Glutamatergic neuron (in vitro differentiated cells): Measurements from ENCODE around the gene TIMM9. TPM values are rescaled to one million over a fixed set of nuclear protein-coding genes. Genes with fewer than 3 reads are reported as not detected.
A peak's percentile ranks its signal among the peaks of the same experiment; 100 is the strongest.
"Not testable (repeated sequence)": the region's sequence is repeated elsewhere in the genome, so short reads cannot be mapped to it uniquely, and the experiment has no call there.

Experiments
- DNase-seq: peaks from one replicate; pipeline ENCODE4 v3.0.0; 2022
- H3K27ac Mint-ChIP-seq: one replicate; pipeline ENCODE4 v1.8.0; 2020; ENCODE audit warnings: mild to moderate bottlenecking, mixed read lengths, inconsistent platforms; ENCODE audit not compliant: unreplicated experiment
- H3K27me3 Mint-ChIP-seq: one replicate; pipeline ENCODE4 v1.8.0; 2020; ENCODE audit warnings: mild to moderate bottlenecking, moderate library complexity, mixed read lengths, inconsistent platforms; ENCODE audit not compliant: unreplicated experiment
- H3K36me3 Mint-ChIP-seq: one replicate; pipeline ENCODE4 v1.8.0; 2020; ENCODE audit warnings: mild to moderate bottlenecking, mixed read lengths, inconsistent platforms; ENCODE audit not compliant: unreplicated experiment
- H3K4me1 Mint-ChIP-seq: one replicate; pipeline ENCODE4 v1.8.0; 2020; ENCODE audit warnings: mild to moderate bottlenecking, low read depth, mixed read lengths, inconsistent platforms; ENCODE audit not compliant: unreplicated experiment
- H3K4me3 Mint-ChIP-seq: one replicate; pipeline ENCODE4 v1.8.0; 2020; ENCODE audit warnings: mild to moderate bottlenecking, mixed read lengths, inconsistent platforms; ENCODE audit not compliant: unreplicated experiment
- H3K9me3 Mint-ChIP-seq: one replicate; pipeline ENCODE4 v1.8.0; 2020; ENCODE audit warnings: mild to moderate bottlenecking, moderate library complexity, mixed read lengths, inconsistent platforms; ENCODE audit not compliant: unreplicated experiment
- total RNA-seq: library from RNA; stranded (reverse); fragmentation: NEBNext Ultra II Directional; extraction: Animal tissue kit (Norgen Biotek cat#: 25700); gene quantifications from one replicate; pipeline ENCODE4 v1.2.1, GENCODE V29; 2021; ENCODE audit not compliant: unreplicated experiment
- TF ChIP-seq, protein P1 (sequence below): fragments of 200-600 bp; sonication (generic); IDR thresholded peaks from one replicate; pipeline ENCODE4 v1.5.0; 2021; ENCODE audit not compliant: partially characterized antibody, unreplicated experiment

The TIMM9 gene
- total RNA-seq, 1 donor from 2014 or later = 41.6 TPM

DNA sequence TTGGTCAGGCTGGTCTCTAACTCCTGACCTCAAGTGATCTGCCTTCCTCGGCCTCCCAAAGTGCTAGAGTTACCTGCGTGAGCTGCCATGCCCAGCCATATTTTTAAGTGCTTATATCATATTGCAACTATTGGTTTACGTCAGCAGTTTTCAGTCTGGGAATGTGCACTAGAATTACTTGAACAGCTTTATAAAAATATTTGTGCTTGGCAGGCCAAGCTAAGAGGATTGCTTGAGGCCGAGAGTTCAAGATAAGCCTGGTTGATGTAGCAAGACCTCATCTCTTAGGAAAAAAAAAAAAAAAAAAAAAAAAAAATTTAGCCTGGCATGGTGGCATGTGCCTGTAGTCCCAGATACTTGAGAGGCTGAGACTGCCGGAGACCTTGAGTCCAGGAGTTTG is 17.3 kb upstream of the TIMM9 start:
- peaks cover under 1% of the 10 kb centered on the region for H3K36me3 Mint-ChIP-seq
- no peak overlapping the region for H3K4me3 Mint-ChIP-seq
- DNase-seq = no peak
- no peaks in the 10 kb centered on the region for H3K4me1 Mint-ChIP-seq
- H3K27me3 Mint-ChIP-seq = no peaks in the 10 kb centered on the region
- TF ChIP-seq, protein P1, sequence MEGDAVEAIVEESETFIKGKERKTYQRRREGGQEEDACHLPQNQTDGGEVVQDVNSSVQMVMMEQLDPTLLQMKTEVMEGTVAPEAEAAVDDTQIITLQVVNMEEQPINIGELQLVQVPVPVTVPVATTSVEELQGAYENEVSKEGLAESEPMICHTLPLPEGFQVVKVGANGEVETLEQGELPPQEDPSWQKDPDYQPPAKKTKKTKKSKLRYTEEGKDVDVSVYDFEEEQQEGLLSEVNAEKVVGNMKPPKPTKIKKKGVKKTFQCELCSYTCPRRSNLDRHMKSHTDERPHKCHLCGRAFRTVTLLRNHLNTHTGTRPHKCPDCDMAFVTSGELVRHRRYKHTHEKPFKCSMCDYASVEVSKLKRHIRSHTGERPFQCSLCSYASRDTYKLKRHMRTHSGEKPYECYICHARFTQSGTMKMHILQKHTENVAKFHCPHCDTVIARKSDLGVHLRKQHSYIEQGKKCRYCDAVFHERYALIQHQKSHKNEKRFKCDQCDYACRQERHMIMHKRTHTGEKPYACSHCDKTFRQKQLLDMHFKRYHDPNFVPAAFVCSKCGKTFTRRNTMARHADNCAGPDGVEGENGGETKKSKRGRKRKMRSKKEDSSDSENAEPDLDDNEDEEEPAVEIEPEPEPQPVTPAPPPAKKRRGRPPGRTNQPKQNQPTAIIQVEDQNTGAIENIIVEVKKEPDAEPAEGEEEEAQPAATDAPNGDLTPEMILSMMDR = no peak
- H3K27ac Mint-ChIP-seq = no peak overlapping the region
- no peaks in the 10 kb centered on the region for H3K9me3 Mint-ChIP-seq

DNA sequence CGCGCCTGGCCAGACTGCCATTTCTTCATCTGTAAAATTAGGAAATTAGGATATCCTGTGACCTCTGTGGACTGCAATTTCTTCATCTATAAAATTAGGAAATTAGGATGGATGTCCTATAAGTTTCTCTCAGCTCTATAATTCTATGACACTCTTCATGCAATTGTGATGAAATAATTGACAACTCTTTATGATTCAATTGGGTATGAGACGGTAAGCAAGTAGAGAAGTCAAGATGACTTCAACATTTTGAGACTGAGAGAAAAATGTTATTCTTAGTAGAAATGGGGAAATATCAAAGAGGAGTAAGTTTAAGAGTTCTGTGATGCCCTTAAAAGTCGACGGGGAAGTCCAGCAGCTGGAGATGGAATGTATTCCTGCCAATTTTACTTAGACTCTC is 12.1 kb upstream of the TIMM9 start:
- Mint-ChIP-seq H3K9me3 (no peaks in the 10 kb centered on the region), H3K27ac (no peak overlapping the region), H3K4me3 (no peak overlapping the region), H3K4me1 (no peaks in the 10 kb centered on the region), H3K27me3 (no peaks in the 10 kb centered on the region), H3K36me3 (peaks cover 9% of the 10 kb centered on the region)
- no peak for DNase-seq
- TF ChIP-seq, protein P1 = no peak

DNA sequence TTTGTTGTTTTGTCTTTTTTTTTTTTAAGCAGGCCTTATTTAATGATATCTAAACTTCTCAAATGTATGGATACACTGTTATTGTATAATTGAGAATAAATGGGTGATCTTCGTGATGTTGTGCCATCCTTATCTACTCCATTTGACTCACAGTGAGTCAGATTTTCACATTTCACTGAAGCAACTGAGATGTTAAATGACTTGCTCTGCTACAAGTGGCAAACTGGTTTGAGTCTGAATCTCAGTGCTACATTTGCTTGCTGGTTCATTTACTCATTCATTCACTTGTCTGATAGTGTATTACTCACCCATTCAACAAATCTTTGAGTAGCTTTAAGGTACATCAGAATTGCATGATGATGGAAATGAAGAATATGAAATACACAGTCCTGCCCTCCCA is 2.8 kb upstream of the TIMM9 start:
- no peak for DNase-seq
- Mint-ChIP-seq H3K27ac (no peak overlapping the region), H3K4me1 (peaks cover 7% of the 10 kb centered on the region), H3K36me3 (no peaks in the 10 kb centered on the region), H3K27me3 (peaks cover 5% of the 10 kb centered on the region), H3K9me3 (peaks cover 17% of the 10 kb centered on the region), H3K4me3 (no peak overlapping the region)
- TF ChIP-seq, protein P1 = no peak

DNA sequence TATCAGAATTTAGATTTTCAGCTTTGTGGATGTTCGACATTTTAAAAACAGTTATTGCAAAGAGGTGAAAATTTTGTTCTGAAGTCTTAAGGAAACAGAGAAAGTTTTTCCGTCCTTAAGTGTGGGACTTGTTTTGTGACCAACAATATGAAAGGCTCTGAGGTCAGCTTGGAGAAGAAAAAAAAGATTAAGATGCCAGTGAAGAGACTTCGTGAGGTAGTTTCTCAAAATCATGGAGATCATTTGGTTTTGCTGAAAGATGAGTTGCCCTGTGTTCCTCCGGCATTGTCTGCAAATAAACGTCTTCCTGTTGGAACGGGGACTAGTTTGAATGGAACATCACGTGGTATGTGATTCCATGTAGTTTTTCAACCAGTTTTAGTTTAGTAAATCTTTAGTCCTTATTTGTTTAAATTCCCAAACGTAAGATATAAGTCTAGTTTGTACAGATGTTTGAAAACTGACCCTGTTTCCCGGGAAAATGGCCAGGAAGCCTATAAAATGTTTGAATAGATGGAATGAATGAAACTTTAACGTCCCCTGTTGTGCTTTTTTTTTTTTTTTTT is 870 bp upstream of the TIMM9 start:
- Mint-ChIP-seq H3K36me3 (no peaks in the 10 kb centered on the region), H3K27me3 (peaks cover 5% of the 10 kb centered on the region), H3K4me1 (peaks cover 7% of the 10 kb centered on the region), H3K9me3 (peaks cover 17% of the 10 kb centered on the region), H3K4me3 (peak overlapping the region; percentile 95), H3K27ac (peak overlapping the region; percentile 91)
- no peak for DNase-seq
- TF ChIP-seq, protein P1 = no peak

DNA sequence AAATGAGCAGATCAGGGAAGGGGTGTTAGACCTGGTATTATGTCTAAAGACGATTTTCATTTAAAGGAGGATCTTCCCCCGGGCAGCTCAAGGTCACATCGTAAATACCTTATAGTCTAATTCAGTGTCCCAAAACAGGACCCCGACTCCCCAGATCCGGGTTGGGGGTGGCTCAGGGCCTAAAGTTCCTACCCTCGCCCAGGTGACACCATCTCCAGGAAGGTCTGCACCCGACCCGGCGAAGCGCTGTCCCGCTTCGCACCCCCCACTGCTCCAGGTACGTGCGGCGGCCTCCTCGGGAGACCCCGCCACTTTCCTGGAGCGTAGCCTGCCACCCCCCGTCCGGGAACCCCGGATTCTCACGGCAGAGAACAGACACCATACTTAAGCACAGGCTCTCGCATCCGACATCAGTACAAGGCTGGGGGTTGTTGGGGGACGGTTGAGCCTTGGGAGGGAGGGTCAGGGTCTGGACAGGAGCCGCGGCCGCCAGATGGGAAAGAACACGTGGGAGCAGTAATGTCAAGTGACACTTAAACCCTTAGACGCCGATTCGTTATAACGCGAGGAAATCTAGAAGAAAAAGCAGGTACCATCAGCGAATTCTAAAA is 556 bp downstream of the TIMM9 start:
- peaks cover 5% of the 10 kb centered on the region for H3K27me3 Mint-ChIP-seq
- TF ChIP-seq, protein P1 = no peak
- H3K9me3 Mint-ChIP-seq = peaks cover 17% of the 10 kb centered on the region
- no peaks in the 10 kb centered on the region for H3K36me3 Mint-ChIP-seq
- H3K4me1 Mint-ChIP-seq = peaks cover 7% of the 10 kb centered on the region
- peak; percentile 84 for DNase-seq
- peak overlapping the region; percentile 95 for H3K4me3 Mint-ChIP-seq
- peak overlapping the region; percentile 91 for H3K27ac Mint-ChIP-seq

DNA sequence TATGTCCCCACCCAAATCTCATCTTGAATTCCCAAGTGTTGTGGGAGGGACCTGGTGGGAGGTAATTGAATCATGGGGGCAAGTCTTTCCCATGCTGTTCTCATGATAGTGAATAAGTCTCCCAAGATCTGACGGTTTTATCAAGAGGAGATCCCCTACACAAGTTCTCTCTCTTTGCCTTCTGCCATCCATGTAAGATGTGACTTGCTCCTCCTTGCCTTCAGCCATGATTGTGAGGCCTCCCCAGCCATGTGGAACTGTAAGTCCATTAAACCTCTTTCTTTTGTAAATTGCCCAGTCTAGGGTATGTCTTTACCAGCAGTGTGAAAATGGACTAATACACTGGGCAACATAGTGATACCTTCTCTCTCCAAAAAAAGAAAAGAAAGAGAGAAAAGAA is 10.4 kb downstream of the TIMM9 start:
- H3K4me1 Mint-ChIP-seq, H3K4me3 Mint-ChIP-seq, DNase-seq, H3K36me3 Mint-ChIP-seq, H3K27me3 Mint-ChIP-seq, H3K9me3 Mint-ChIP-seq, H3K27ac Mint-ChIP-seq: not testable (repeated sequence)
